DOHH2 (cell line): ENCODE data around the gene LAMB3.

Experiments
- H3F3A ChIP-seq: fragments of 200-600 bp; sonication (generic), shearing (Covaris generic); 2 replicates; pipeline ENCODE4 v1.6.0; 2016; ENCODE audit warnings: antibody characterized with exemption, mild to moderate bottlenecking; ENCODE audit not compliant: control insufficient read depth, insufficient read depth
- H3K27ac ChIP-seq: fragments of 200-600 bp; sonication (generic); 2 replicates; pipeline ENCODE4 v1.5.1; 2014; ENCODE audit warnings: low read depth, mild to moderate bottlenecking, low read length, moderate library complexity
- H3K27me3 ChIP-seq: fragments of 200-600 bp; sonication (generic); 2 replicates; pipeline ENCODE4 v1.6.1; 2014; ENCODE audit warnings: mild to moderate bottlenecking, low read length, mixed read lengths; ENCODE audit not compliant: control insufficient read depth
- H3K36me3 ChIP-seq: fragments of 200-600 bp; sonication (generic); 2 replicates; pipeline ENCODE4 v1.6.1; 2014; ENCODE audit warnings: mild to moderate bottlenecking, low read length, moderate library complexity, mixed read lengths; ENCODE audit not compliant: control insufficient read depth
- H3K4me1 ChIP-seq: fragments of 200-600 bp; sonication (generic); 2 replicates; pipeline ENCODE4 v1.6.1; 2014; ENCODE audit warnings: mild to moderate bottlenecking, low read length, mixed read lengths; ENCODE audit not compliant: control insufficient read depth
- H3K4me2 ChIP-seq: fragments of 200-600 bp; sonication (generic); 2 replicates; pipeline ENCODE4 v1.6.0; 2014; ENCODE audit warnings: mild to moderate bottlenecking, low read length, moderate library complexity
- H3K4me3 ChIP-seq: fragments of 200-600 bp; sonication (generic); 2 replicates; pipeline ENCODE4 v1.5.1; 2014; ENCODE audit warnings: mild to moderate bottlenecking, low read length, mixed read lengths
- H3K79me2 ChIP-seq: fragments of 200-600 bp; sonication (generic); 2 replicates; pipeline ENCODE4 v1.6.1; 2014; ENCODE audit warnings: mild to moderate bottlenecking, low read length, mixed read lengths; ENCODE audit not compliant: control insufficient read depth
- H3K9me2 ChIP-seq: fragments of 200-600 bp; sonication (generic); replicated peaks from 2 replicates; pipeline ENCODE4 v1.6.1; 2014; ENCODE audit warnings: mild to moderate bottlenecking, low read length, mixed read lengths; ENCODE audit not compliant: control insufficient read depth
- H3K9me3 ChIP-seq: fragments of 200-600 bp; sonication (generic); 2 replicates; pipeline ENCODE4 v1.6.1; 2014; ENCODE audit warnings: antibody characterized with exemption, low read length, mixed read lengths; ENCODE audit not compliant: control insufficient read depth, insufficient read depth
- H4K20me1 ChIP-seq: fragments of 200-600 bp; sonication (generic); 2 replicates; pipeline ENCODE4 v1.6.0; 2014; ENCODE audit warnings: low read depth, mild to moderate bottlenecking, antibody characterized with exemption, low read length, moderate library complexity; ENCODE audit not compliant: control insufficient read depth, insufficient read depth
- CTCF ChIP-seq: fragments of 200-600 bp; sonication (generic); IDR thresholded peaks from one replicate; pipeline ENCODE4 v1.5.1; 2014; ENCODE audit warnings: antibody characterized with exemption, mild to moderate bottlenecking, low read depth, low read length; ENCODE audit not compliant: poor library complexity, severe bottlenecking
- EZH2phosphoT487 ChIP-seq: fragments of 200-600 bp; sonication (generic); IDR thresholded peaks from 2 replicates; pipeline ENCODE4 v1.6.1; 2017; ENCODE audit warnings: borderline replicate concordance, mild to moderate bottlenecking, antibody characterized with exemption, low read length, moderate library complexity, mixed read lengths

Gene LAMB3

GRCh38 chr1:209565759-209566678, 86.2 kb downstream of the LAMB3 start:
- Histone ChIP-seq H3K27ac (no peak overlapping the region), H3K79me2 (no peaks in the 10 kb centered on the region), H3K36me3 (no peaks in the 10 kb centered on the region), H3K9me2 (no peaks in the 10 kb centered on the region), H3K27me3 (peaks cover 8% of the 10 kb centered on the region), H3K4me3 (no peak overlapping the region), H3K4me2 (no peak overlapping the region), H3F3A (no peaks in the 10 kb centered on the region), H4K20me1 (no peaks in the 10 kb centered on the region), H3K9me3 (no peaks in the 10 kb centered on the region), H3K4me1 (no peaks in the 10 kb centered on the region)
- TF ChIP-seq CTCF (peak; percentile 81), EZH2phosphoT487 (no peak)
